ENCODE data around the gene TIMM50. TPM values are rescaled to one million over a fixed set of nuclear protein-coding genes. Genes with fewer than 3 reads are reported as not detected.

The TIMM50 gene
- polyA plus RNA-seq = 62.7 TPM
- long read RNA-seq, donor 1, transcript TIMM50-201 (11 exons, 1,612 nt) = major isoform, 14 of 29 reads
- long read RNA-seq, donor 1, transcript TIMM50-205 (1 exons, 2,274 nt) = minor isoform, 12 of 29 reads
- long read RNA-seq, donor 1, partial matches to known transcripts = 0 of 29 reads
- long read RNA-seq, donor 1, other reads (novel, unspliced or antisense) = 0 of 29 reads
- long read RNA-seq, donor 2, transcript TIMM50-201 (11 exons, 1,612 nt) = minor isoform, 17 of 51 reads
- long read RNA-seq, donor 2, transcript TIMM50-205 (1 exons, 2,274 nt) = major isoform, 30 of 51 reads
- long read RNA-seq, donor 2, partial matches to known transcripts = 0 of 51 reads
- long read RNA-seq, donor 2, other reads (novel, unspliced or antisense) = 0 of 51 reads
- long read RNA-seq, donor 3 = 0 reads
- long read RNA-seq, donor 4, partial matches to known transcripts = 0 of 5 reads
- long read RNA-seq, donor 4, other reads (novel, unspliced or antisense) = 0 of 5 reads
- long read RNA-seq, donor 5, transcript TIMM50-205 (1 exons, 2,274 nt) = major isoform, 12 of 28 reads
- long read RNA-seq, donor 5, transcript TIMM50-201 (11 exons, 1,612 nt) = minor isoform, 11 of 28 reads
- long read RNA-seq, donor 5, partial matches to known transcripts = 5 of 28 reads
- long read RNA-seq, donor 5, other reads (novel, unspliced or antisense) = 0 of 28 reads
- long read RNA-seq, donor 6, transcript TIMM50-205 (1 exons, 2,274 nt) = minor isoform, 14 of 33 reads
- long read RNA-seq, donor 6, transcript TIMM50-201 (11 exons, 1,612 nt) = major isoform, 18 of 33 reads
- long read RNA-seq, donor 6, partial matches to known transcripts = 0 of 33 reads
- long read RNA-seq, donor 6, other reads (novel, unspliced or antisense) = 0 of 33 reads
- long read RNA-seq, donor 7, transcript TIMM50-201 (11 exons, 1,612 nt) = major isoform, 13 of 22 reads
- long read RNA-seq, donor 7, transcript TIMM50-205 (1 exons, 2,274 nt) = minor isoform, 8 of 22 reads
- long read RNA-seq, donor 7, partial matches to known transcripts = 0 of 22 reads
- long read RNA-seq, donor 7, other reads (novel, unspliced or antisense) = 0 of 22 reads
- long read RNA-seq, donor 8, transcript TIMM50-201 (11 exons, 1,612 nt) = major isoform, 23 of 46 reads
- long read RNA-seq, donor 8, transcript TIMM50-205 (1 exons, 2,274 nt) = minor isoform, 21 of 46 reads
- long read RNA-seq, donor 8, partial matches to known transcripts = 0 of 46 reads
- long read RNA-seq, donor 8, other reads (novel, unspliced or antisense) = 0 of 46 reads
- long read RNA-seq, donor 9, transcript TIMM50-205 (1 exons, 2,274 nt) = minor isoform, 13 of 35 reads
- long read RNA-seq, donor 9, transcript TIMM50-201 (11 exons, 1,612 nt) = major isoform, 21 of 35 reads
- long read RNA-seq, donor 9, partial matches to known transcripts = 0 of 35 reads
- long read RNA-seq, donor 9, other reads (novel, unspliced or antisense) = 0 of 35 reads
- long read RNA-seq, donor 10, transcript TIMM50-205 (1 exons, 2,274 nt) = minor isoform, 8 of 35 reads
- long read RNA-seq, donor 10, transcript TIMM50-201 (11 exons, 1,612 nt) = major isoform, 26 of 35 reads
- long read RNA-seq, donor 10, partial matches to known transcripts = 0 of 35 reads
- long read RNA-seq, donor 10, other reads (novel, unspliced or antisense) = 0 of 35 reads
- long read RNA-seq, donor 11, transcript TIMM50-201 (11 exons, 1,612 nt) = major isoform, 17 of 32 reads
- long read RNA-seq, donor 11, transcript TIMM50-205 (1 exons, 2,274 nt) = minor isoform, 14 of 32 reads
- long read RNA-seq, donor 11, partial matches to known transcripts = 0 of 32 reads
- long read RNA-seq, donor 11, other reads (novel, unspliced or antisense) = 0 of 32 reads

DNA sequence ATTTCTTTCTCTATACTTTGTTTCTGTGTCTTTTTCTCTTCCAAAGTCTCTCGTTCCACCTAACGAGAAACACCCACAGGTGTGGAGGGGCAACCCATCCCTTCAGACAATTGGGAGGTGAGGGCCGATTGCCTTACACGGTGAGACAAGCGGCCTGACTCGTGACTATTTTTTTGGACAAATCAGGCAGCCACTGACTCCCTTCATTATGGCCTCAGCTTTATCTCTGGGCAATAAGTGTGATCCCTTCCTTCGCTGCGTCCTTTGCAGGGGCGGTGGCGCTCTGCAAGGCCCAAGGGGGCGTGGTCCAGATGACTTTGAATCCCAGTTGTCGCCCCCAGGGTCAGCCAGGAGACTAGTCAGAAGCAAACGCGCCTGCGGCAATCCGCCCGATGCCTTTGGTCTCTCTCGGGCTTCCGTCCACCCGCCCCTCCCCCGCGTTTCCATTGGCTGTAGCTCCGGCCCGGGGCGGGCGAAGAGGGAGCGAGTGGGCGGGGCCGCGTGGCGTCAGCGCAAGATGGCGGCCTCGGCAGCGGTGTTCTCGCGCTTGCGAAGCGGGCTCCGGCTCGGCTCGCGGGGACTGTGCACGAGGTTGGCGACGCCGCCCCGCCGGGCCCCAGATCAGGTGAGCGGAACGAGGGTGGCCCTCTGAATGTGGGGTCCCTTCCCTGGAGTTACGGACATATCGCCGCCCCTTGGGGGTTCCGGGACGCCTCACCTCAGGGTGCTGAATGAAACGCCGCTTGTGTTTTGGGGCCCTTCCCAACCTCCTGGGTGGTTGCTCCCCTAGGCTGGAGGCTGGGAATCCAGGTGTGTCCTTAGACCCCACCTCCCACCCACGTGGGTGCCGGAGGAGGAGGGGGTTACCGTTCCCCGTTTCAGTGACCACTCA, at the start of gene TIMM50:
TSS of gene TIMM50 (plus strand) at position 502 of the 892 bp plus-strand sequence. CDS start at position 518, 16 bp downstream.
- H3K36me3 ChIP-seq (ENCODE audit: control insufficient read depth, insufficient read depth, low read length) = peaks cover 24% of the 10 kb centered on the region
- no peaks in the 10 kb centered on the region for H3K27me3 ChIP-seq (ENCODE audit: control insufficient read depth, insufficient read depth, low read length)
- DNase-seq = peak; percentile 96 to 98
- peaks cover 9% of the 10 kb centered on the region for H3K4me1 ChIP-seq (ENCODE audit: control insufficient read depth, insufficient read depth, low read length)
- H3K9me3 ChIP-seq (ENCODE audit: control insufficient read depth, low read depth, low read length) = no peaks in the 10 kb centered on the region
- no CpG with 5 or more reads among the region's 62 CpGs for WGBS (ENCODE audit: insufficient coverage, low lambda C conversion rate)
- peak within 1 kb of the TSS; percentile 72 for H3K27ac ChIP-seq (ENCODE audit: low read length)
- peak within 1 kb of the TSS; percentile 98 for H3K4me3 ChIP-seq (ENCODE audit: low read length)

GRCh38 chr19:39432677-39433025, 48.0 kb upstream of the TIMM50 start:
- no peak overlapping the region for H3K4me3 ChIP-seq (ENCODE audit: low read length)
- no peaks in the 10 kb centered on the region for H3K27me3 ChIP-seq (ENCODE audit: control insufficient read depth, insufficient read depth, low read length)
- H3K36me3 ChIP-seq (ENCODE audit: control insufficient read depth, insufficient read depth, low read length) = peaks cover 27% of the 10 kb centered on the region
- no peaks in the 10 kb centered on the region for H3K9me3 ChIP-seq (ENCODE audit: control insufficient read depth, low read depth, low read length)
- DNase-seq = no peak
- H3K27ac ChIP-seq (ENCODE audit: low read length) = no peak overlapping the region
- WGBS (ENCODE audit: insufficient coverage, low lambda C conversion rate) = no CpG with 5 or more reads among the region's 8 CpGs
- H3K4me1 ChIP-seq (ENCODE audit: control insufficient read depth, insufficient read depth, low read length) = peaks cover 25% of the 10 kb centered on the region

GRCh38 chr19:39433480-39434079, 47.1 kb upstream of the TIMM50 start:
- DNase-seq = no peak
- no peaks in the 10 kb centered on the region for H3K9me3 ChIP-seq (ENCODE audit: control insufficient read depth, low read depth, low read length)
- H3K36me3 ChIP-seq (ENCODE audit: control insufficient read depth, insufficient read depth, low read length) = peaks cover 27% of the 10 kb centered on the region
- no peak overlapping the region for H3K27ac ChIP-seq (ENCODE audit: low read length)
- peaks cover 21% of the 10 kb centered on the region for H3K4me1 ChIP-seq (ENCODE audit: control insufficient read depth, insufficient read depth, low read length)
- no peaks in the 10 kb centered on the region for H3K27me3 ChIP-seq (ENCODE audit: control insufficient read depth, insufficient read depth, low read length)
- no peak overlapping the region for H3K4me3 ChIP-seq (ENCODE audit: low read length)
- WGBS (ENCODE audit: insufficient coverage, low lambda C conversion rate) = no CpG with 5 or more reads among the region's 8 CpGs

DNA sequence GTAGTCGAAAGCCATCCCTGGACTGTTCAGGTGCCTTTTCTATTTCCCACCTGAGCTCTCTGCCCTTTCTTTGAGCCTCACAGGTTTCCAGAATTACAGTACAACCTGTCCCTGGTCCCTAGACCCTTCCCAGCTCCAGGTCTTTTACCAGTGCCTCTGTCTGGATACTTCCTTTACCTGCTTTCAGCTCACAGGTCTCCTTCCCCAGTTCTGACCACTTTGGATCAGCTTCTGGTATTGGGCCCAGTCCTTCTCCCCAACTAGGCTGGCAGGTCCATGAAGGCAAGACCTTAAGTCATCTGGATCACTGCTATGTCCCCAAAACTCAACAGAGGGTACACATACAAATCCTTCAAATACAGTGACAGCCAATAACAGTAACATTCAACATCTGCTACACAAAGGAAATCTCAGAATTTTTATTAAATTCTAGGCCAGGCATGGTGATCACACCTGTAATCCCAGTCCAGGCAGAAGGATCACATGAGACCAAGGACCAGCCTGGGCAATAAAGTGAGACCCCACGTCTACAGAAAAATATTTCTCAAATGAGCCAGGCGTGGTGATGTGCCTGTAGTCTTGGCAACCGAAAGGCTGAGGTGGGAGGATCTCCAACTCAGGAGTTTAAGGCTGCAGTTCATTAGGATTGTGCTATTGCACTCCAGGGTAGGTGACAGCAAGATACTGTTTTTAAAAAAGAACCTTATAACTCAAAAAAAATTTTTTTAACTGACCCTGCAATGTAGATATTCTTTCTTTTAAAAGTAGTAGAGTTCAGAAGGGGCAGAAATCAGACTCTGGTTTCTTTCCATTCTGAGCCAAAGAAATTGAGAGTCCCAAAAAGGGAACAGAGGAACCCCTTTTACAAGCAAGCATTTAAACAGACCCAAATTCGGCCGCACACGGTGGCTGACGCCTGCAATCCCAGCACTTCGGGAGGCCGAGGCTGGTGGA, 46.2 kb upstream of the TIMM50 start:
- peak overlapping the region; percentile 65 for H3K4me3 ChIP-seq (ENCODE audit: low read length)
- WGBS (ENCODE audit: insufficient coverage, low lambda C conversion rate) = no CpG with 5 or more reads among the region's 10 CpGs
- H3K36me3 ChIP-seq (ENCODE audit: control insufficient read depth, insufficient read depth, low read length) = peaks cover 27% of the 10 kb centered on the region
- H3K4me1 ChIP-seq (ENCODE audit: control insufficient read depth, insufficient read depth, low read length) = peaks cover 18% of the 10 kb centered on the region
- H3K9me3 ChIP-seq (ENCODE audit: control insufficient read depth, low read depth, low read length) = no peaks in the 10 kb centered on the region
- no peak for DNase-seq
- no peak overlapping the region for H3K27ac ChIP-seq (ENCODE audit: low read length)
- H3K27me3 ChIP-seq (ENCODE audit: control insufficient read depth, insufficient read depth, low read length) = no peaks in the 10 kb centered on the region

GRCh38 chr19:39435499-39436349, 44.9 kb upstream of the TIMM50 start, which contains the start of gene RPS16:
Gene RPS16, minus strand, starts transcription at chr19:39435949. Its CDS starts 54 bp downstream, at chr19:39435895.
- Histone ChIP-seq H3K27me3 (ENCODE audit: control insufficient read depth, insufficient read depth, low read length) (no peaks in the 10 kb centered on the region), H3K9me3 (ENCODE audit: control insufficient read depth, low read depth, low read length) (no peaks in the 10 kb centered on the region), H3K27ac (ENCODE audit: low read length) (peak within 1 kb of the TSS; percentile 76), H3K36me3 (ENCODE audit: control insufficient read depth, insufficient read depth, low read length) (peaks cover 27% of the 10 kb centered on the region), H3K4me3 (ENCODE audit: low read length) (peak within 1 kb of the TSS; percentile 65), H3K4me1 (ENCODE audit: control insufficient read depth, insufficient read depth, low read length) (peaks cover 18% of the 10 kb centered on the region)
- WGBS (ENCODE audit: insufficient coverage, low lambda C conversion rate) = no CpG with 5 or more reads among the region's 61 CpGs
- peak; percentile 98 to 99 for DNase-seq

- Histone ChIP-seq H3K9me3 (ENCODE audit: control insufficient read depth, low read depth, low read length) (no peaks in the 10 kb centered on the region), H3K36me3 (ENCODE audit: control insufficient read depth, insufficient read depth, low read length) (peaks cover 27% of the 10 kb centered on the region), H3K27me3 (ENCODE audit: control insufficient read depth, insufficient read depth, low read length) (no peaks in the 10 kb centered on the region), H3K4me3 (ENCODE audit: low read length) (peak overlapping the region; percentile 65), H3K4me1 (ENCODE audit: control insufficient read depth, insufficient read depth, low read length) (peaks cover 18% of the 10 kb centered on the region), H3K27ac (ENCODE audit: low read length) (peak overlapping the region; percentile 76)
- WGBS (ENCODE audit: insufficient coverage, low lambda C conversion rate) = 21% methylated on average over 2 of the region's 2 CpGs
- DNase-seq = no peak
Measured at GRCh38 chr19:39436350-39436716, 44.3 kb upstream of the TIMM50 start.

DNA sequence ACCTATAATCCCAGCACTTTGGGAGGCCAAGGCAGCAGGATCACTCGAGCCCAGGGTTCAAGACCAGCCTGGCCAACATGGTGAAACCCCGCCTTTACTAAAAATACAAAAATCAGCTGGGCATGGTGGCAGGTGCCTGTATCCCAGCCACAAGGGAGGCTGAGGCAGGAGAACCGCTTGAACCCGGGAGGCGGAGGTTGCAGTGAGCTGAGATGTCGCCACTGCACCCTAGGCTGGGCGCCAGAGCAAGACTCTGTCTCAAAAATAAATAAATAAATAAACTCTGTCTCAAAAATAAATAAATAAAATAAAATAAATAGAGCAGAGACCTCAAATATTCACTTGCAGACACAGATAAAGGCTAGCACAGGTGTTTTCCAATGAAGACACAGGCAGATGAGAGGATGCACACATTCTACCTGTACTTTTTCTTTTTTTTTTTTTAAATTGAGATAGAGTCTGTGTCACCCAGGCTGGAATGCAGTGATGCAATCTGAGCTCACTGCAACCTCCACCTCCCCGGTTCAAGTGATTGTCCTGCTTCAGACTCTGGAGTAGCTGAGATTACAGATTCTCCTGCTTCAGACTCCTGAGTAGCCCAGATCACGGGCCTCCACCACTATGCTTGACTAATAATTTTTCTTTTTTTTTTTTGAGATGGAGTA, 42.2 kb upstream of the TIMM50 start:
- Histone ChIP-seq H3K36me3 (ENCODE audit: control insufficient read depth, insufficient read depth, low read length) (peaks cover 12% of the 10 kb centered on the region), H3K27ac (ENCODE audit: low read length) (no peak overlapping the region), H3K27me3 (ENCODE audit: control insufficient read depth, insufficient read depth, low read length) (no peaks in the 10 kb centered on the region), H3K9me3 (ENCODE audit: control insufficient read depth, low read depth, low read length) (no peaks in the 10 kb centered on the region), H3K4me1 (ENCODE audit: control insufficient read depth, insufficient read depth, low read length) (peaks cover 18% of the 10 kb centered on the region), H3K4me3 (ENCODE audit: low read length) (no peak overlapping the region)
- WGBS (ENCODE audit: insufficient coverage, low lambda C conversion rate) = no CpG with 5 or more reads among the region's 9 CpGs
- DNase-seq = peak in 1 of 2 donors; percentile 27

Data from large intestine (tissue), 12 donors.